IMR-90 (cell line): ENCODE data around the gene PITHD1. TPM values are rescaled to one million over a fixed set of nuclear protein-coding genes. Genes with fewer than 3 reads are reported as not detected.

Experiments
- ATAC-seq: fragments of 200-7000 bp; cut with Tn5 transposase; 2 replicates; pipeline ENCODE4 v1.9.1; 2020; ENCODE audit warnings: low read depth, mild to moderate bottlenecking, moderate library complexity
- BruUV-seq: library from RNA; stranded (reverse); fragments of 400-500 nt; replicated peaks from 2 replicates; lab custom pipeline; 2021; lab: Mats Ljungman, UMichigan
- CTCF ChIA-PET: fragments of 300-600 bp; formaldehyde crosslinking; extraction: SDS; loops from one replicate; lab custom pipeline; 2021; ENCODE audit warnings: antibody characterized with exemption; lab: Yijun Ruan, JAX
- POLR2A ChIA-PET: fragments of 300-600 bp; sonication (Branson Sonifier 250); formaldehyde crosslinking; loops from one replicate; lab custom pipeline; 2022; ENCODE audit warnings: antibody characterized with exemption; ENCODE audit not compliant: unreplicated experiment; lab: Charles Lee
- DNase-seq: peaks from one replicate; pipeline ENCODE4 v3.0.0; 2013
- H2AFZ ChIP-seq: replicated peaks from 2 replicates; pipeline ENCODE3; 2013; ENCODE audit warnings: low read length, mild to moderate bottlenecking; ENCODE audit not compliant: poor library complexity
- H2AK5ac ChIP-seq: 2 replicates; pipeline ENCODE4 v1.6.1; 2013; ENCODE audit warnings: low read depth, low read length, inconsistent platforms
- H2AK9ac ChIP-seq: replicated peaks from 2 replicates; pipeline ENCODE3; 2013; ENCODE audit warnings: mild to moderate bottlenecking, low read depth, low read length, moderate library complexity; ENCODE audit not compliant: poor library complexity
- H2BK120ac ChIP-seq: 2 replicates; pipeline ENCODE4 v1.6.1; 2013; ENCODE audit warnings: low read depth, low read length, inconsistent platforms
- H2BK15ac ChIP-seq: 3 replicates; pipeline ENCODE4 v1.6.1; 2013; ENCODE audit warnings: low read depth, low read length, inconsistent platforms
- H2BK20ac ChIP-seq: 2 replicates; pipeline ENCODE4 v1.6.1; 2013; ENCODE audit warnings: low read depth, mild to moderate bottlenecking, inconsistent platforms, low read length, moderate library complexity
- H2BK5ac ChIP-seq: 2 replicates; pipeline ENCODE4 v1.6.1; 2013; ENCODE audit warnings: mild to moderate bottlenecking, low read depth, low read length, inconsistent platforms; ENCODE audit not compliant: poor library complexity, severe bottlenecking
- H3K14ac ChIP-seq: replicated peaks from 2 replicates; pipeline ENCODE4 v1.6.1; 2013; ENCODE audit warnings: low read depth, low read length, inconsistent platforms
- H3K18ac ChIP-seq: 2 replicates; pipeline ENCODE4 v1.6.1; 2013; ENCODE audit warnings: low read depth, low read length, control low read depth
- H3K23ac ChIP-seq: 2 replicates; pipeline ENCODE4 v1.6.1; 2013; ENCODE audit warnings: low read depth, low read length, inconsistent platforms
- H3K27ac ChIP-seq: 2 replicates; pipeline ENCODE4 v1.5.1; 2013; ENCODE audit warnings: mild to moderate bottlenecking, control low read depth, low read length; ENCODE audit not compliant: insufficient read depth
- H3K27me3 ChIP-seq: 2 replicates; pipeline ENCODE4 v1.6.1; 2013; ENCODE audit warnings: low read length; ENCODE audit not compliant: control insufficient read depth, insufficient read depth
- H3K36me3 ChIP-seq: 2 replicates; pipeline ENCODE4 v1.6.1; 2013; ENCODE audit warnings: low read length, mixed read lengths; ENCODE audit not compliant: control insufficient read depth, insufficient read depth
- H3K4ac ChIP-seq: 2 replicates; pipeline ENCODE4 v1.6.1; 2013; ENCODE audit warnings: low read depth, low read length, inconsistent platforms
- H3K4me1 ChIP-seq: 2 replicates; pipeline ENCODE4 v1.6.1; 2013; ENCODE audit warnings: low read length, mixed read lengths; ENCODE audit not compliant: control insufficient read depth, insufficient read depth
- H3K4me2 ChIP-seq: 2 replicates; pipeline ENCODE4 v1.6.1; 2013; ENCODE audit warnings: low read depth, mild to moderate bottlenecking, control low read depth, low read length, moderate library complexity
- H3K4me3 ChIP-seq: 2 replicates; pipeline ENCODE4 v1.5.1; 2013; ENCODE audit warnings: low read depth, mild to moderate bottlenecking, control low read depth, low read length, moderate library complexity; ENCODE audit not compliant: insufficient read depth
- H3K56ac ChIP-seq: 2 replicates; pipeline ENCODE4 v1.6.1; 2013; ENCODE audit warnings: low read length, inconsistent platforms; ENCODE audit not compliant: insufficient read depth; ENCODE audit errors: extremely low read depth
- H3K79me1 ChIP-seq, 2 experiments: 2 replicates each; pipeline ENCODE4 v1.6.1; 2013; ENCODE audit warnings: low read length in 2 of 2, inconsistent platforms in 1 of 2, low read depth in 1 of 2
- H3K9ac ChIP-seq: 2 replicates; pipeline ENCODE4 v1.6.1; 2013; ENCODE audit warnings: low read depth, low read length, control low read depth
- H3K9me1 ChIP-seq: 2 replicates; pipeline ENCODE4 v1.6.1; 2013; ENCODE audit warnings: low read length, inconsistent platforms; ENCODE audit not compliant: insufficient read depth
- H3K9me3 ChIP-seq: 2 replicates; pipeline ENCODE4 v1.6.1; 2013; ENCODE audit warnings: low read length; ENCODE audit not compliant: control insufficient read depth, insufficient read depth
- H4K20me1 ChIP-seq: 2 replicates; pipeline ENCODE4 v1.6.1; 2013; ENCODE audit warnings: low read length, inconsistent platforms; ENCODE audit not compliant: insufficient read depth
- H4K5ac ChIP-seq: 2 replicates; pipeline ENCODE4 v1.6.1; 2013; ENCODE audit warnings: mild to moderate bottlenecking, low read depth, low read length, control low read depth
- H4K8ac ChIP-seq, 2 experiments: 2 replicates each; pipeline ENCODE4 v1.6.1; 2013; ENCODE audit warnings: low read depth in 2 of 2, low read length in 2 of 2, control low read depth in 1 of 2, inconsistent platforms in 1 of 2
- H4K91ac ChIP-seq: 2 replicates; pipeline ENCODE4 v1.6.1; 2013; ENCODE audit warnings: low read depth, low read length, inconsistent platforms; ENCODE audit not compliant: insufficient read depth
- BHLHE40 ChIP-seq: fragments of 150-350 bp; IDR thresholded peaks from 2 replicates; pipeline ENCODE4 v1.6.1; 2016; ENCODE audit warnings: mild to moderate bottlenecking, low read depth, low read length
- CEBPB ChIP-seq: IDR thresholded peaks from 2 replicates; pipeline ENCODE4 v1.6.1; 2012; ENCODE audit warnings: low read depth, low read length, improper control_type of control experiment
- CHD1 ChIP-seq: IDR thresholded peaks from 2 replicates; pipeline ENCODE4 v1.6.1; 2012; ENCODE audit warnings: low read depth, low read length, improper control_type of control experiment
- FOS ChIP-seq: fragments of 150-350 bp; IDR thresholded peaks from 2 replicates; pipeline ENCODE4 v1.6.1; 2016; ENCODE audit warnings: low read depth, low read length
- MAFK ChIP-seq: IDR thresholded peaks from 2 replicates; pipeline ENCODE4 v1.6.1; 2012; ENCODE audit warnings: low read depth, low read length, improper control_type of control experiment
- MAZ ChIP-seq: IDR thresholded peaks from 2 replicates; pipeline ENCODE4 v1.6.1; 2012; ENCODE audit warnings: low read depth, mild to moderate bottlenecking, low read length, improper control_type of control experiment, moderate library complexity, borderline replicate concordance
- MXI1 ChIP-seq: IDR thresholded peaks from 2 replicates; pipeline ENCODE4 v1.6.1; 2012; ENCODE audit warnings: low read depth, mild to moderate bottlenecking, low read length, moderate library complexity, borderline replicate concordance
- NFE2L2 ChIP-seq: fragments of 150-350 bp; IDR thresholded peaks from 2 replicates; pipeline ENCODE4 v1.6.1; 2016; ENCODE audit warnings: low read depth, mild to moderate bottlenecking, low read length
- POLR2A ChIP-seq: IDR thresholded peaks from 2 replicates; pipeline ENCODE4 v1.6.1; 2012; ENCODE audit warnings: mild to moderate bottlenecking, low read depth, low read length
- RAD21 ChIP-seq: IDR thresholded peaks from 2 replicates; pipeline ENCODE4 v1.6.1; 2012; ENCODE audit warnings: low read length, improper control_type of control experiment
- RCOR1 ChIP-seq: IDR thresholded peaks from 2 replicates; pipeline ENCODE4 v1.6.1; 2012; ENCODE audit warnings: mild to moderate bottlenecking, low read length, improper control_type of control experiment; ENCODE audit not compliant: insufficient replicate concordance
- RFX5 ChIP-seq: IDR thresholded peaks from 2 replicates; pipeline ENCODE4 v1.8.0; 2012; ENCODE audit warnings: low read depth, mild to moderate bottlenecking, low read length, moderate library complexity
- SMC3 ChIP-seq: fragments of 150-350 bp; IDR thresholded peaks from 2 replicates; pipeline ENCODE4 v1.6.1; 2016; ENCODE audit warnings: low read depth, mild to moderate bottlenecking, antibody characterized with exemption, low read length, moderate library complexity
- WGBS, 2 experiments: methylation state at CpG; one replicate each; pipeline versions ENCODE4 v1.1.5 to v1.1.7; 2013; ENCODE audit warnings: missing lambda C conversion rate in 2 of 2; ENCODE audit not compliant: insufficient read length in 1 of 2; ENCODE audit errors: extremely low coverage in 2 of 2; 5-methylcytosine and 5-hydroxymethylcytosine counted together
- dilution Hi-C: fragments of 300-500 bp; cut with HindIII; formaldehyde crosslinking; loops from one replicate; pipeline ENCODE4 v1.14.3; 2018; ENCODE audit warnings: low sequenced_read_pairs; ENCODE audit not compliant: unreplicated experiment
- in situ Hi-C: fragments of 300-500 bp; cut with MboI; formaldehyde crosslinking; loops from 3 replicates; pipeline ENCODE4 v1.14.3; 2019; ENCODE audit warnings: low sequenced_read_pairs, inconsistent platforms, mixed read lengths
- intact Hi-C: fragments of 100-400 bp; cut with micrococcal nuclease; formaldehyde crosslinking; loops from 2 replicates; pipeline ENCODE4 v1.10.0; 2022
- polyA plus RNA-seq, 3 experiments: library from polyadenylated mRNA; depleted of rRNA; stranded (reverse); fragments of >200 nt; gene quantifications; 2 replicates each; pipeline ENCODE4 v1.2.3, GENCODE V29; 2012; ENCODE audit warnings: low replicate concordance in 1 of 3
- total RNA-seq: library from RNA; depleted of rRNA; stranded (reverse); fragments of >200 nt; gene quantifications from 2 replicates; pipeline ENCODE4 v1.2.3, GENCODE V29; 2012
- TF ChIP-seq, protein P1 (sequence below): fragments of 150-350 bp; IDR thresholded peaks from 2 replicates; pipeline ENCODE4 v1.6.1; 2016; ENCODE audit warnings: low read depth, mild to moderate bottlenecking, low read length, moderate library complexity, borderline replicate concordance
- TF ChIP-seq, protein P2 (sequence below): conservative IDR thresholded peaks from 2 replicates; pipeline ENCODE4 v1.5.1; 2012; ENCODE audit warnings: mild to moderate bottlenecking, low read depth, low read length, improper control_type of control experiment
- TF ChIP-seq, protein P3 (sequence below): fragments of 150-350 bp; IDR thresholded peaks from 2 replicates; pipeline ENCODE4 v1.6.1; 2017; ENCODE audit warnings: mild to moderate bottlenecking, antibody characterized with exemption, low read length, low read depth

The PITHD1 gene
- total and polyA plus RNA-seq, 2 of the 4 experiments (the other 2 are of a cell fraction): 23.8 to 32.0 TPM

DNA sequence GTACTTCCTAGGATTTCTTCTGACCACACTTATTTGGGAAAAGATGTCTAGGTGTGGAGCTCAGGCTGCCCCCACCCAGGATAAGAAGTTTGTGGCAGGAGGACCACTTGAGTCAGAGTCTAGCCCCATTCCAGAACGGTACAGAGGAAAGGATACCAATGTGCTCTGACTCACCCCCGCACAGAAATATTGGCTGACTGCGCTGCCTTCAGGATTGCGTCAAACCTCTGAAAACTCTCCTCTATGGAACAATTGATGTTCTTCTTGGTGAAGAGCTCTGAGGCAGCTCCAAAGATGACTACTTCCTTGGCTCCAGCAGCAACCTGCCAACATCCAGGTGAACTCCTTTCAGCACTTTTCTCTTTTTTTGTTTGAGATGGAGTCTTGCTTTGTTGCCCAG, 35.8 kb downstream of the PITHD1 start:
- Histone ChIP-seq H3K27me3 (no peaks in the 10 kb centered on the region), H2AFZ (no peak overlapping the region), H3K18ac (no peak overlapping the region), H3K4me3 (no peak overlapping the region), H3K4ac (no peak overlapping the region), H3K56ac (no peak overlapping the region), H2AK5ac (no peak overlapping the region), H4K5ac (no peak overlapping the region), H2AK9ac (no peak overlapping the region), H3K9ac (no peak overlapping the region), H3K9me3 (no peaks in the 10 kb centered on the region), H3K4me2 (no peak overlapping the region), H3K36me3 (peaks cover 45% of the 10 kb centered on the region), H3K79me1 (no peaks in the 10 kb centered on the region), H3K9me1 (peaks cover 5% of the 10 kb centered on the region; the same call in 1 of the 2 replicates), H4K20me1 (no peaks in the 10 kb centered on the region), H2BK20ac (no peak overlapping the region), H3K27ac (no peak overlapping the region), H2BK120ac (no peak overlapping the region), H3K23ac (no peak overlapping the region), H3K14ac (no peak overlapping the region), H4K8ac (no peak overlapping the region), H4K91ac (no peak overlapping the region), H2BK15ac (no peak overlapping the region), H2BK5ac (no peak overlapping the region), H3K4me1 (no peaks in the 10 kb centered on the region)
- dilution Hi-C loops: no loop called here
- POLR2A ChIA-PET: no interaction called here
- no TSS peak for BruUV-seq
- DNase-seq (peak; percentile 20), ATAC-seq (no peak)
- TF ChIP-seq CEBPB: no peak
- no peak for TF ChIP-seq RFX5
- no peak for TF ChIP-seq MAZ
- TF ChIP-seq RAD21: no peak
- no peak for TF ChIP-seq NFE2L2
- TF ChIP-seq, protein P1, sequence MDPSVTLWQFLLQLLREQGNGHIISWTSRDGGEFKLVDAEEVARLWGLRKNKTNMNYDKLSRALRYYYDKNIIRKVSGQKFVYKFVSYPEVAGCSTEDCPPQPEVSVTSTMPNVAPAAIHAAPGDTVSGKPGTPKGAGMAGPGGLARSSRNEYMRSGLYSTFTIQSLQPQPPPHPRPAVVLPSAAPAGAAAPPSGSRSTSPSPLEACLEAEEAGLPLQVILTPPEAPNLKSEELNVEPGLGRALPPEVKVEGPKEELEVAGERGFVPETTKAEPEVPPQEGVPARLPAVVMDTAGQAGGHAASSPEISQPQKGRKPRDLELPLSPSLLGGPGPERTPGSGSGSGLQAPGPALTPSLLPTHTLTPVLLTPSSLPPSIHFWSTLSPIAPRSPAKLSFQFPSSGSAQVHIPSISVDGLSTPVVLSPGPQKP: no peak
- no peak for TF ChIP-seq RCOR1
- TF ChIP-seq POLR2A: no peak
- no peak for TF ChIP-seq MAFK
- no peak for TF ChIP-seq MXI1
- no peak for TF ChIP-seq SMC3
- TF ChIP-seq FOS: no peak
- TF ChIP-seq BHLHE40: no peak
- no peak for TF ChIP-seq CHD1
- TF ChIP-seq, protein P2, sequence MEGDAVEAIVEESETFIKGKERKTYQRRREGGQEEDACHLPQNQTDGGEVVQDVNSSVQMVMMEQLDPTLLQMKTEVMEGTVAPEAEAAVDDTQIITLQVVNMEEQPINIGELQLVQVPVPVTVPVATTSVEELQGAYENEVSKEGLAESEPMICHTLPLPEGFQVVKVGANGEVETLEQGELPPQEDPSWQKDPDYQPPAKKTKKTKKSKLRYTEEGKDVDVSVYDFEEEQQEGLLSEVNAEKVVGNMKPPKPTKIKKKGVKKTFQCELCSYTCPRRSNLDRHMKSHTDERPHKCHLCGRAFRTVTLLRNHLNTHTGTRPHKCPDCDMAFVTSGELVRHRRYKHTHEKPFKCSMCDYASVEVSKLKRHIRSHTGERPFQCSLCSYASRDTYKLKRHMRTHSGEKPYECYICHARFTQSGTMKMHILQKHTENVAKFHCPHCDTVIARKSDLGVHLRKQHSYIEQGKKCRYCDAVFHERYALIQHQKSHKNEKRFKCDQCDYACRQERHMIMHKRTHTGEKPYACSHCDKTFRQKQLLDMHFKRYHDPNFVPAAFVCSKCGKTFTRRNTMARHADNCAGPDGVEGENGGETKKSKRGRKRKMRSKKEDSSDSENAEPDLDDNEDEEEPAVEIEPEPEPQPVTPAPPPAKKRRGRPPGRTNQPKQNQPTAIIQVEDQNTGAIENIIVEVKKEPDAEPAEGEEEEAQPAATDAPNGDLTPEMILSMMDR: no peak
- TF ChIP-seq, protein P3, sequence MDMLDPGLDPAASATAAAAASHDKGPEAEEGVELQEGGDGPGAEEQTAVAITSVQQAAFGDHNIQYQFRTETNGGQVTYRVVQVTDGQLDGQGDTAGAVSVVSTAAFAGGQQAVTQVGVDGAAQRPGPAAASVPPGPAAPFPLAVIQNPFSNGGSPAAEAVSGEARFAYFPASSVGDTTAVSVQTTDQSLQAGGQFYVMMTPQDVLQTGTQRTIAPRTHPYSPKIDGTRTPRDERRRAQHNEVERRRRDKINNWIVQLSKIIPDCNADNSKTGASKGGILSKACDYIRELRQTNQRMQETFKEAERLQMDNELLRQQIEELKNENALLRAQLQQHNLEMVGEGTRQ: no peak
- WGBS, 2 experiments: no CpG with 5 or more reads among the region's 4 CpGs
- in situ Hi-C loops: no loop called here
- intact Hi-C loops: no loop called here
- CTCF ChIA-PET: no interaction called here
